NCI-H1105 treated with DMSO at 0.1 percent for 48 hours (cell line): ENCODE data around the gene RACK1.
"Not testable (repeated sequence)": the region's sequence is repeated elsewhere in the genome, so short reads cannot be mapped to it uniquely, and the experiment has no call there.

ENCODE experiments used
- DNase-seq: peaks from one replicate; lab custom pipeline; 2025; lab: John Stamatoyannopoulos, UW

RACK1 gene

GRCh38 chr5:181214249-181214648 lies 29.5 kb downstream of the RACK1 start:
- not testable (repeated sequence) for DNase-seq

- DNase-seq = no peak
These were observed 30.8 kb downstream of the RACK1 start for GRCh38 chr5:181212934-181213333.

GRCh38 chr5:181212080-181212479 lies 31.6 kb downstream of the RACK1 start:
- no peak for DNase-seq

GRCh38 chr5:181211208-181211607 lies 32.5 kb downstream of the RACK1 start:
- DNase-seq = no peak

GRCh38 chr5:181210698-181211097 lies 33.0 kb downstream of the RACK1 start:
- not testable (repeated sequence) for DNase-seq

- DNase-seq = not testable (repeated sequence)
These were observed 33.6 kb downstream of the RACK1 start for GRCh38 chr5:181210148-181210547.

- not testable (repeated sequence) for DNase-seq
These were observed 34.7 kb downstream of the RACK1 start for GRCh38 chr5:181209006-181209405.

- no peak for DNase-seq
These were observed 35.8 kb downstream of the RACK1 start for GRCh38 chr5:181207960-181208253.

GRCh38 chr5:181207214-181207959 lies 36.3 kb downstream of the RACK1 start:
- DNase-seq = no peak

GRCh38 chr5:181205761-181206649 lies 37.7 kb downstream of the RACK1 start:
- no peak for DNase-seq

- no peak for DNase-seq
These were observed 38.6 kb downstream of the RACK1 start, which contains the start of gene TRIM7 for GRCh38 chr5:181204826-181205760. TSS of gene TRIM7 (minus strand) at chr5:181205196. CDS start at chr5:181205110, 86 bp downstream.

- no peak for DNase-seq
These were observed 39.4 kb downstream of the RACK1 start for GRCh38 chr5:181204113-181204825.

GRCh38 chr5:181203777-181204112 lies 40.0 kb downstream of the RACK1 start:
- DNase-seq = no peak

GRCh38 chr5:181203093-181203711 lies 40.5 kb downstream of the RACK1 start:
- DNase-seq = no peak

- DNase-seq = no peak
These were observed 42.9 kb downstream of the RACK1 start for GRCh38 chr5:181200816-181201215.

- DNase-seq = no peak
These were observed 43.6 kb downstream of the RACK1 start for GRCh38 chr5:181199881-181200638.

- DNase-seq = no peak
These were observed 44.7 kb downstream of the RACK1 start for GRCh38 chr5:181198905-181199519.

- DNase-seq = no peak
These were observed 45.5 kb downstream of the RACK1 start for GRCh38 chr5:181198106-181198685.

- no peak for DNase-seq
These were observed 46.3 kb downstream of the RACK1 start for GRCh38 chr5:181197326-181197951.
